ENCODE data around the gene ERBB4.
"Not testable (repeated sequence)": the region's sequence is repeated elsewhere in the genome, so short reads cannot be mapped to it uniquely, and the experiment has no call there.

The ERBB4 gene

DNA sequence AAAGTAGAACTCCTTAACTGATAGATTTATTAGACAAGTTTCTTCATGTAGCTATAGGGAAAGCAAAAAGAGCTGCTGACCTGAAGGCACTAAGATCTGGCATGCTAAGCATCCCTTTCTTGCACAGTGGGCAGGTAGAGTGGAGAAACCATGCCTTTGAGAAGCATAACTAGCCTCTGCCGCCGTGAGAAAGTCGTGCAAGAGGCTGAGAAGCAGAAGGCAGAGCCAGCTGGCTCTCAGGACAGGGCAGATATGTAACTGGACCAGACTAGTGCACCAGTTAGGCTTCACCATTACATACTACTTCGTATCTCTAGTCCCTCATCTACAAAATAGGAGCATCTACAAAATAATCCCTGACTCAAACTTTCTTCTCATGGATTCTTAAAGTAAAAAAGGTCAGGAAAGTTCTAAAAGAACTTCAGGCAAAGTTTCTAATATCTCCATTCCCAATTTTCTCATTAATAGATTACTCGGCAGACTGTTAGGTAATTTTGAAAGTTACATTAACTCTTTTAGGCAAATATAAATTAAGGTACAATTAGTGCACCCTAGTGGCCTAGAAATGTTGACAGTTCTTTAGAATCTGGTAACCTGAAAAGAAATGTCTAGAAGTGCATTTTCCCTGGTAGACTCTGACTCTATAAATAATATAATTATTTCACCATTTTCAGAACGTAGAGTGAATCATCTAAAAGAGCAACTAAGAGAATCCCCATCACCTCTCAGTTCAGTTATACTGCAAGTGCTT lies 10.3 kb downstream of the ERBB4 start:
- DNase-seq (ENCODE audit: low spot score), result no peak

DNA sequence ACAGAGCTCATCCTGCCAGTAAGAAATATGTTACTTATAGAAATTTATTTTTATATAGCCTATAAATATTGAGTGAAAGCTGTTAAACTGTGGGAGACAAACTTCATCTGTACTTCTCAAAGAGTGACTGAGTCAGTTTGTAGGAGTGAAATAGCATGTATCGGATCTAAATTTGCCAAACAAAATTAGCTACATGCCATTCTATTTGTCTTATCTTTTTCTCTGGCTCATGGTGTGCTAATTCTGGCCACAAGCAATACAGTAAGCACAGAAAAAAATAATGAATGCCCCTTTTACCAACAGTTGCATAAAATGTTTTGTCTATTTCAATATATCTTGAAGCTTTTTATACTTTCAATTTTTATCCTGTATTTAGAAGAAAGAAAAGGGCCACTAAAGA lies 12.5 kb downstream of the ERBB4 start:
- no peak for DNase-seq (ENCODE audit: low spot score)

DNA sequence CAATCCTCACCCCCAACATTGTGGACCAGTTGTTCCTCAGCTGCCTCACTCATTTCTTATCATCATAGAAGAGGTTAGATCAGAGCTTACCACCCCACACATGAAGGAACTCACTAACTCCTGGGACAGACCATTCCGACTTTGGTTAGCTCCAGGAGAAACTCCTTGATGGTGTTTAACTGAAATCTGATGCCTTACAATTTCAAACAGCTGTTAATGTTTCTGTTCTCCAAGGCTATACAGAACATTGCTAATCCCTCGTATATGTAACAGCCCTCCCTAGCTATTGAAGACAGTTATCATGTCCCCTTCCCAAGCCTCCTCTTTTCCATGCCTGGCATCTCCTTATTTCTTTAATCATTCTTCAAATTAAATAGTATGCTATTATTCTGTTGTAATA lies 14.8 kb downstream of the ERBB4 start:
- no peak for DNase-seq (ENCODE audit: low spot score)

DNA sequence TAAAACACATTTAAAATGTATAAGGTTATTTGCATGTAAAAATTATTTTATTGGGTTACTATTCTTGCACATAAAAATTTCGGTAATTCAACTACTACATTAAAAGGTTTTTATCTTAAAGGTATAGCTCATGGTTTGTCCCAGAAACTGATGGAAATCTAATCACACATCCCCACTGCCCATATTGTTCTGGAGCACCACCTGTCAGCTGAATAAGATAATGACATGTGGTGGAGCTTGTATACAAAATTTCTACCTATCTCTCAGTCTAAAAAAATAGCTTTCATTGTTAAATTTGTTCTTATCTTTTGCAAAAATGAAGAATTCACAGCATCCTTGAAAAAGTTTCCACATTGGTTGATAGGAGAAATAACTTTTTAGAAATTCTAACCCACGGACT lies 18.3 kb downstream of the ERBB4 start:
- no peak for DNase-seq (ENCODE audit: low spot score)

DNA sequence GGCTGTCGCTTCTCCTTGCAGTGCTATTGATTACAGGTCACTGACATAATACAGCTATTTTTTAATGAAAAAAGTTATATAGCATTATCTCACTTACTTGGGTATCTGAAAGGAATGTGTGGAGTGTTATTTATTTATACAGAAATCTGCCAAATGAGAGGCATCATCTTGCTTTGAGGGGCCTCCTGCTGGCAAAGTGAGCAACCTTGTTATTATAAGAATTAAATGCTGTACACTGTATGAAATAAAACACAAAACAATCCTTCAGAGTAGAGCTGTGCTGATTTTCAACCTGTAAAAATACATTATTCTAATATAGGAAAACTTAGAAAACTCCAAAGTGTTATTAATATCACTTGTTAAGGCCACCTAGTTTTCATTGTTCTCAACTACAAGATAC lies 20.9 kb downstream of the ERBB4 start:
- no peak for DNase-seq (ENCODE audit: low spot score)

DNA sequence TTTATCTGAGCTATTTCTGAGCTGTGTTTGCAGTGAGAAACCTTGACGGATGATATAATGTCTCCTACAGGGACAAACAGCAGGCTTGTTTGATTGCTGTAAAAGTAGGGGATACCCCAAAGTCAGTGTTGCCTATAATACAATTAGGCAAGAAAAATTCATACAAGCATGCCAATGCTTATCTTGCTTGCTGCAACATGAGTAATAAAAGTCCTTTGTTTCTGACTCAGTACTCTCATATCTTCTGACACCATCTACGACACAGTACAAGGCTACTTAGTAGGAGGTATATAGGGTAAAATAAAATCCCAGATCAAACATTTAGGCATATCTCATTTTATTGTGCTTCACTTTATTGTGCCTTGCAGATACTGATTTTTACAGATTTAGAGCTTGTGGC lies 33.0 kb downstream of the ERBB4 start:
- no peak for DNase-seq (ENCODE audit: low spot score)

DNA sequence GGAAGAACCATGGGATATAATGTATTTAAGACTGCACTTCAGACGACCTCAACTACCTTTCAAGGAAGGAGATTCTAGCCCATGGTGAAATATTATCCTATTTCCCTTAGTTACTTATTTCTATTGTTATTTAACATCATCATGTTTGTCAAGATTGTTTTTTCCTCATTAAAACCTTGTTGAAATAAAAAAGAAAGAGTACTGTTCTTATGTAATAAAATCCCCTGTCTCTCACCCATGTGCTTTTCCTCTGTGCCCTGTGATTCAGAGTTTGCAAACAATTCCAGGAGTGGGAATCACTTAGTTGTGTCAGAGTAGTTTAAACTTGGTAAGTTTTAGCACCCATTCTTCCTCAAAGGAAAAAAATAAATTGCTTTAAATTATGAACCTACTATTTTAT lies 43.6 kb downstream of the ERBB4 start:
- no peak for DNase-seq (ENCODE audit: low spot score)

DNA sequence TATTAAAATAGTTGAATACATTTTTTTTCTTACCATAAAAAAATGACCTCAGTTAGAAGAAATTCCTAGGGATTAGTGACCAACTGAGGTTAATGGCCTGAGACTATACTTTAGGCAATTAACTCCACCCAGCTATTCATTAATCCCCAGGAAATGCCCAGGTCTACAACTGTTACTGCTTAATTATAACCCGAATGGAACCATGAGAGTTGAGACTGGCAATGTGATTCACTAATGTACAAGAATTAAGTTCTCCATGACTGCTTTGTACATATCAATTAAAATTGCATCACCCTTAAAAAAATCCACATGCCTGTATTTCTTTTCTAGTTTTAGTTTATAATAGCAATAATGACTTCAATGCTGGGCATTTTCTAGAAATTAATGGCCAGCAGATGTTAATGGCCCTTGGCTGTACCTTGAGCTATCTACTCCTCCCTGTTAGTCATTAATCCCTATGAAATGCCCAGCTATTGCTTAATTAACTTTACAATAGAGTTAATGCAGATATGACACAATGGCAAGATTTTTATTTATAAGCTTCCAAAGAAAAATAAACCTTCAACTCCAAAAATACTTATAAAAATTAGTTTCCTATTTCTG lies 44.1 kb downstream of the ERBB4 start:
- no peak for DNase-seq (ENCODE audit: low spot score)

DNA sequence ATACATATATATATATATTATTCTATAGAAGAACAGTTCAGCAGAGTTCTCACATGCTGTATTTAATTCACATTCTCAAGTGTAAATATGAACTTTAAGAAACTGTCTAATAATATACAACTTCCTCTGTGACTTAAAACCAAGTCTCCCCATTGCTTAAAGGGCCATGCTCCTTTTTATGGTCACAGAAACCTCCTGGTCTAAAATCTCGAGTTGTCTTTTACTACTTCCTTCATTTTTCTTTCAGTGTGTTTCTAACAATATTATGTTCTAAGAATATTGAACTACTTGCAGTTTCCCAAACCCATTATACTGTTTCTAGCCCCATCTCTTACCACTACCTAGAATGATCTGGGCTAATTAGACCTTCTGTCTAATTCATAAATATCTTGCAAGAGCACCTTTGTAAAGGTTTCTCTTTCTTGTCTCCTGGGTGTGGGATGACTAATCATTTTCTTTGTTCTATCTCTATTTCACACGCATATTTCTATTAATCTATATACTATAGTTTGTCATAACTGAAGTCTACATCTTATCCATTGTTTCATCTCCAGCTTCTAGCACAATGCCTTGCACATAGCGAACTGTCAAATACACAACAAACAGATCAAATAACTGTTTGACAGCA lies 48.8 kb downstream of the ERBB4 start:
- DNase-seq (ENCODE audit: low spot score), result no peak

DNA sequence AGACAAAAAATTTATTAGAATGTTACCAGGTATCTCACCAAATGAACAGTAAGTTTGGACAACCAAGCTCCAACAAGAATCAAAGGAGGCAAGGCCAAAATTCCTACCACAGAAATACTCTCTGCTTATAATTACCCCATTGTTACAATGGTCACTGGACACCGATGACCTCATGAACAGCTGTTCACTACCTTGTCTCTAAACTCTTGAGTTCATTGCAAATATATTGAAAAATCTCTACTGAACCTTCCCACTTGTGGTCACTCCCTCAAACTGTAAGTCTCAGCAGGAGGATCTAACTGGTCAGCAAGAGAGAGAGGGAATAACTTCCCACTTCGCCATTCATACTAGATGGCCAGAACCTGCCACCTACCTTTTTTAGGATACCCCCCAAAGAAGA lies 50.0 kb downstream of the ERBB4 start:
- DNase-seq (ENCODE audit: low spot score), result no peak

DNA sequence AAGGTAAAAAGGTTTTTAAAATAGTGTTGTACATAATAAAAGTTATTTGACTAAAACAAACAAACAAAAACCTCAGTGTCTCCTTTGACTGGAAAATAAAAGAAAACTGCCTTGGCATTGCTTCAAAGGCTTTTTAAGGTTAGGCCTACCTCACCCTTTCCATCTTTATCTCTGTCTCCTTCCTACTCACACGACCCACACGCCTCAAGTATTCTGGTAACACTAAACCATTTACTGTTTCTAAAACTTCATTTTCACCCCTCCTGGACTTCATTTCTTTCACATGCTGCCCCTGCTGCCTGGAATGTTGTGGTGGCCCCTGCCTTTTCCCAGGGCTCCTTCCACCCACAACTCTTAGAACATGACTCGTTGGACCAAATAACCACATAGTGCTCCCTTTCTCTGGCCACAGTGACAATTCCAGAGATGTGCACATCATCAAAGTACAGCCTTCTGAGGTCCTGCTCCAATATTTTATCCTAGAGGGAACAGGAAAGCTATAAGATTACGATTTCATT lies 54.0 kb downstream of the ERBB4 start:
- DNase-seq (ENCODE audit: low spot score), result no peak

DNA sequence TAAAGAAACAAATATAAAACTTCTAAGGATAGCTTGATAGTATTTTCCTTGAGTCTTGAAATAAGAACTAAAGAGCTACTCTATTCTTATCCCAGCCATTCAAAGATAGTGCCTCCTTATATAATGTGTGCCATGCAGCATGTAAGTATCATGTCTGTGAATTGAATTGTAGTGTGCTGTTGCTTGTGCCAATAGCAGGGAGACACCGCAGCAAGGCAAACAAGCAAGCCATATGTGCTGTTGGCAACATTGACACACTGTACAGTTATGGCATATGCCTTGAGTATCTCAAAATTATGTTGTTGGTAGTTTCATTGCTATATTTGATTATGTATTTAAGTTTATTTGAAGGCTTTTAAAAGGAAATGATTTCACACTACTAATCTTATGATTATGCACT lies 58.2 kb downstream of the ERBB4 start:
- DNase-seq (ENCODE audit: low spot score), result no peak

DNA sequence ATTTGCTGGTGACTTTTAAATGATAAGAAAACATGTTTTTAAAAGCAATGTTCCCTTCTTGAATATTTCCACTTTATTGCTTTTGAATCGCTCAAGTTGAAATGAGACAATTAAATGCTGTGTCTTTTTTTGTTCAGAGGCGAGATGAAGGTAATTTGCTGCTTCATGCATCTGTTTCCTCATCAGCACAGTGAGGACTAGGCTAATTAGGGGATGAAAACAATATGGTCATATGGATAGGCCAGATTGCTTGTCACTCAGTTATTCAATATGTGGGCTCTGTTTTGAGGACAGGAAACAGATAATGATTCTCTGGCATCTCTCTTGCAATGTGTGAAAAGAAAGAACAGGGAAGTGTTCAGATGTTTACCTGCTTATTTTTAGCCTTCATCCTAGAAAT lies 61.0 kb downstream of the ERBB4 start:
- DNase-seq (ENCODE audit: low spot score), result no peak

DNA sequence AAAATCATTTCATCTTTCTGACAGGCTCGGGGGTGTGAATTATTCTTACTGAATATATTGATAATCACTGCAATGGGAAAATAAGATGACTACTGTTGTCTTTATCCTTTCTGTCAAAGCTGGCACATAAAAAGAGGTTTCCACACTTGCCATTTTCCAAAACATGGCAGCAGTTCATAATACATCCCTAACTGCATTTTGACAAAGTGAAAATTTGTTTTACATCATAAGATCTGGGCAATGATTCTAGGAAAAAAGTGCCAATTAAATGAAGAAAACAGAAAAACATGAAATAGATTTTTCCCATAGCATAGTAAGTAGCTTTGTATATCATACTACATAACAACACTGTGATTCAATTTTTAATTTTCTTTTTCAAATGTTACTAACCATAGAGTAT lies 65.4 kb downstream of the ERBB4 start:
- DNase-seq (ENCODE audit: low spot score), result no peak

DNA sequence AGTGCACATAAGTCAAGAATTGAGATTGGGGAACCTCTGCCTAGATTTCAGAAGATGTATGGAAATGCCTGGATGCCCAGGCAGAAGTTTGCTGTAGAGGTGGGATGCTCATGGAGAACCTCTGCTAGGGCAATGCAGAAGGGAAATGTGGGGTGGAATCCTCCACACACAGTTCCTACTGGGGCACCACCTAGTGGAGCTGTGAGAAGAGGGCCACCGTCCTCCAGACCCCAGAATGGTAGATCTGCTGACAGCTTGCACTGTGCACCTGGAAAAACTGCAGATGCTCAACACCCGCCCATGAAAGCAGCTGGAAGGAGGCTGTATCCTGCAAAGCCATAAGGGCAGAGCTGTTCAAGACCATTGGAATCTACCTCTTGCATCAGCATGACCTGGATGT lies 71.1 kb downstream of the ERBB4 start:
- not testable (repeated sequence) for DNase-seq (ENCODE audit: low spot score)

DNA sequence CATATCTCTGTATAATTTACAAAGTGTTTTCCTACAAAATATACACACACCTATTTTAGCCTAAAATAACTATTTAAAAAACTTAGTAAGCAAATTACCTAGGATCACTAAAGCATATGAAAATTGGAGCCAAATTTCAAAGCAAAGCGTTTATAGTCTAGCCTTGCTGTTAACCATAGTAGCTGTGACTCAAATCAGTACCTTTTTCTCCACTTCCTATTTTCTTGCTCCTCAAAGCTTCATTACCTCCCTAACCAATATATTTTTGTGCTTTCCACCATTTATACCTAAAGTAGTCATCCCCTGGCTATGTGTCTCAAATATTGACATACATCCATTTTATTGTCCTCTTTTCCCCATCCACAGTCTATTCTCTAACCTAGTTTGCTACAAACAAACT lies 73.1 kb downstream of the ERBB4 start:
- no peak for DNase-seq (ENCODE audit: low spot score)

DNA sequence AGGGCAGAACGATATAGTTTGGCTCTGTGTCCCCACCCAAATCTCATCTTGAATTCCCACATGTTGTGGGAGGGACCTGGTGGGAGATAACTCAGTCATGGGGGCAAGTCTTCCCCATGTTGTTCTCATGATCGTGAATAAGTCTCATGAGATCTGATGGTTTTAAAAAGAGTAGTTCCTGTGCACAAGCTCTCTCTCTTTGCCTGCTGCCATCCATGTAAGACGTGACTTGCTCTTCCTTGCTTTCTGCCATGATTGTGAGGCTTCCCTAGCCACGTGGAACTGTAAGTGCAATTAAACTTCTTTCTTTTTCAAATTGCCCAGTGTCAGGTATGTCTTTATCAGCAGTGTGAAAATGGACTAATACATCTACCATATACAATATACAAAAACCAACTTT lies 76.9 kb downstream of the ERBB4 start:
- DNase-seq (ENCODE audit: low spot score), result not testable (repeated sequence)

DNA sequence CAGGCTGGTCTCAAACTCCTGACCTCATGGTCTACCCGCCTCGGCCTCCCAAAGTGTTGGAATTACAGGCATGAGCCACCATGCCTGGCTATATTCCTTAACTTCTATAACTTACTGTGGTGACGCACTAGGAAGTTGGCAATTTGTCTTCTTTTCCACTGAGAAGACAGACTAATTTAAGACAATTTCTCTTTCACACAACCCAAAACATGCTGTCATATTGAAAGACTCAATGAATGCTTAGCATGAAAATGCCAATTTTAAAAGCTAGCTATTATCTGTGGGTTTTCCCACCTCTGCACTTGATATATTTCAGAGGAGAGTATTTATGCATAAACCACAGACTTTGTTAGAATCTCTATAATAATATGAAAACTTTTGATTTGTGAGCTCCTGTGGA lies 84.5 kb downstream of the ERBB4 start:
- no peak for DNase-seq (ENCODE audit: low spot score)

DNA sequence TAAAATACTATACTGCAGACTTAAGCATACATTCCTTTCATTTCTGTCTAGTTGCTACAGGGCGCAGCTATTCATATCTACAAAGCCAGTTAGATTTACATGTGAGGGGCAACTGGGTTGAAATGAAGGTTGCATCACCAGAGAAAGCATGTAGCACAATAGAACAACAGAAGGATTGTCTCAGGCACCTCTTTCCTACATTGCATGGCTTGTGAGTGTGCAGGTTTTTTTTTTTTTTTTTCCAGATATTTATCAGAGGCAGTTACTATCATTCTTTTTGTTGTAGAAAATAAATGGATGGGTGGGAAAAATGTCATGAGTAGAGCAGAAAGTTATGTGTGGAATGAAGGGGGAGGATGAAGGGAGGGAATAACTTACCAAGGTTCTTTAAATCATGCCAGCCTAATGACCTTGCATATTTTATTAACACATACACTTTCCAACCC lies 86.8 kb downstream of the ERBB4 start:
- no peak for DNase-seq (ENCODE audit: low spot score)

DNA sequence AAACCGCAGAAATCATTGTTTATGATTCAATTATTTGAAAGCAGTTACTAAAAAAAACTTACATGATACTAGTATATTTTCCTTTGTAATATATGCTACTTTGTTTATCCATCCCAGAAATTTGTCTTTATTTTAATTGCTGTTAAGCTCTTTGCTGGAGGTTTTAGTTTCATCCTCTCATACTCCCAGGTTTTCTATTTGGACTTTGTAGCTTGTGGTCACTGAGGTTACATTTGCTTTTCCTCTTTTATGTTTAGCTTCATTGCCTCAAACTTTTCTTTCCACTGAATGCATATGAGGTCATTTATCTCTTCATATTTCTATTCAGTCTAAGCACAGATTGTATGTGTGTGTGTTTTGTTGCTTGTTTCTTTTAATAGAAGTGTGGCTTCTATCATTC lies 89.9 kb downstream of the ERBB4 start:
- no peak for DNase-seq (ENCODE audit: low spot score)

DNA sequence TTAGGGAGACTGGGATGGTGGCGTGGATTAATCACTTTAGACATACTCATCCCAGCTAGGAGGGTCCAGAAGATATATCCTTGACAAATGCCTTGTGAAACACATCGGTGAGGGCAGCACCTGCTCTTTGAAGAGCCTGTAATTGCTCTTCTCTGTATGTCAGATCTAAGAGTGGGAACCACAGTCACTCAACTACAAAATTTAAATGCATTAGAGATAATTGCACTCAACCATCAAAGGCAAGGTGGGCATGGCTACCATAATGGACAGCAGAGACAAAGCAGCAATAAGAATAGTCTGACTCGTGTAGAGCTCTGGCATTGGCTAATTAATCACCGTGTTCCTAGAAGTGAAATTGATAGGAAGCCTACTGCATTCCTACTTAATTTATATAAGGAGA lies 96.8 kb downstream of the ERBB4 start:
- DNase-seq (ENCODE audit: low spot score), result no peak

DNA sequence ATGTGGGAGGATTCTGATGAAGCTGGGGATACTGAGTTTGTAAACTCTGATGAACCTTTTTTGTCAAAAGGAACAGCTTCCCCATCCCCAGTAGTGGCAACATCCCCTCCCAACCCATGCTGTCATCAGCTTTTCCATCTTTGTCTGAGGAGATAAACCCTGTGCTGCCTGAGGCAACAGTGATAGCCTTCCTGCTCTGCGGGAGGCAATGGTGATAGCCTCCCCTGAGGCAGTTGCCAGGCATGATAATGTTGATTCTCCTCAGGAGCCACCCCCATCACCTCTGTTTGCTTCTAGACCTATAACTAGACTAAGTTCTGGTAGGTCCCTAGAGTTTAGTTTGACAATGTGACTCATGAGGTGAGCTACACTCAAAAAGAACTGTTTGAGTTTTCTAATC lies 97.5 kb downstream of the ERBB4 start:
- no peak for DNase-seq (ENCODE audit: low spot score)

DNA sequence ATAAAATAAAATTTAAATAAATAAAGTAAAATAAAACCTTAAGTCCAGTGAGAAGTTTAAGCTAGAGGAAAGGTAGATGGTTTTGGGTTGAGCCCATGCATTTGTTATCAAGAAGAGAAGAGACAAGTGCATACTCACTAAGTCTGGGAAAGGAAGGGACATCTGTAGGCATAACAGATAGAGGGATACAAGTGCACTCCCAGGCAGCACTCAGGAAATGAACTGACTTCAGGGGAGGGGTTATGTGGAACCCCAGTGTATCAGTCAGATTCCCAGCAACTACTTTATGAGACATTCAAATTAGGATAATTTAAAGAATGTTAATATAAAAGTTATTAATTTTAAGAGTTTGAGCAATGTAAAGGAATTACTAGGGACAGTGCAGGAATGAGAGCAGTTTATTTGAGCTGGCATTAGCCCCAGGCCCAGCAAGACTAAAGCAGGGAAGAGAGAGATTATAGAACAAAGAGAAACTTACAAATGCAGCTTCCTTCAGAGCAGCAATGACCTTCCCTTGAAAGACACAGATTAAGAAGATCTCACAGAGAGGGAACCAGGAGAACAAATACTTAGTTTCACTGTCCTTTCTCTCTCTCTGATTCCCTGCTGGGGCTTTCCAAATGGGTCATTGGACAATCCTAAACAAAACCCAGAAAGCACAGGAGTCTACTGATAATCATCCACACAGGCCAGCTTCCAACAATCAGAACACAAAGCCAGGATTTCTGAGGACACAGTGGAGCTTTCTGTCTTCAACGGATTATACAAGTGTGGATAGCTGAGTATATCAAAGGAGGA lies 109.7 kb downstream of the ERBB4 start:
- DNase-seq (ENCODE audit: low spot score), result no peak

All from hematopoietic multipotent progenitor cell treated with erythropoietin and hydrocortisone succinate and interleukin-3 and kit ligand, for 17 days (in vitro differentiated cells).